Progenitor cell of endocrine pancreas (in vitro differentiated cells): ENCODE results near the gene MSI2. TPM values are rescaled to one million over a fixed set of nuclear protein-coding genes. Genes with fewer than 3 reads are reported as not detected.

Source experiments
- DNase-seq: peaks from one replicate; pipeline ENCODE4 v3.0.0; 2021; ENCODE audit warnings: low spot score; ENCODE audit not compliant: unreplicated experiment
- H3K27ac Mint-ChIP-seq: 2 replicates; pipeline ENCODE4 v1.8.0; 2021; ENCODE audit warnings: mild to moderate bottlenecking, moderate library complexity, mixed read lengths
- H3K27me3 Mint-ChIP-seq: 2 replicates; pipeline ENCODE4 v1.8.0; 2021; ENCODE audit warnings: mixed read lengths
- H3K36me3 Mint-ChIP-seq: 2 replicates; pipeline ENCODE4 v1.8.0; 2022; ENCODE audit warnings: mixed read lengths; ENCODE audit not compliant: insufficient read depth
- H3K4me1 Mint-ChIP-seq: 2 replicates; pipeline ENCODE4 v1.8.0; 2021; ENCODE audit warnings: low read depth, mixed read lengths
- H3K4me3 Mint-ChIP-seq: 2 replicates; pipeline ENCODE4 v1.8.0; 2021; ENCODE audit warnings: low read depth, mild to moderate bottlenecking, moderate library complexity, mixed read lengths
- H3K9me3 Mint-ChIP-seq: 2 replicates; pipeline ENCODE4 v1.8.0; 2021; ENCODE audit warnings: low read depth, mixed read lengths
- CTCF ChIP-seq: fragments of 200-600 bp; sonication (generic); IDR thresholded peaks from one replicate; pipeline ENCODE4 v1.5.0; 2021; ENCODE audit warnings: antibody characterized with exemption, mild to moderate bottlenecking; ENCODE audit not compliant: unreplicated experiment
- total RNA-seq: library from RNA; stranded (reverse); gene quantifications from 2 replicates; pipeline ENCODE4 v1.2.1, GENCODE V29; 2021

The MSI2 gene
- total RNA-seq, 1 donor from 2014 or later = 164 TPM

GRCh38 chr17:57543230-57543629, 286.9 kb downstream of the MSI2 start:
- Mint-ChIP-seq H3K9me3 (peaks cover 3% of the 10 kb centered on the region), H3K4me1 (peaks cover 68% of the 10 kb centered on the region), H3K4me3 (no peak overlapping the region), H3K27me3 (no peaks in the 10 kb centered on the region), H3K36me3 (peaks cover 4% of the 10 kb centered on the region), H3K27ac (no peak overlapping the region)
- no peak for TF ChIP-seq CTCF
- DNase-seq = no peak

- Mint-ChIP-seq H3K4me1 (peaks cover 63% of the 10 kb centered on the region), H3K27ac (peak overlapping the region; percentile 68), H3K27me3 (no peaks in the 10 kb centered on the region), H3K36me3 (peaks cover 4% of the 10 kb centered on the region), H3K9me3 (peaks cover 3% of the 10 kb centered on the region), H3K4me3 (no peak overlapping the region)
- DNase-seq = no peak
- no peak for TF ChIP-seq CTCF
Observed at GRCh38 chr17:57544401-57544800, 288.1 kb downstream of the MSI2 start.

GRCh38 chr17:57544834-57545463, 288.6 kb downstream of the MSI2 start:
- Mint-ChIP-seq H3K27me3 (no peaks in the 10 kb centered on the region), H3K4me1 (peaks cover 60% of the 10 kb centered on the region), H3K4me3 (no peak overlapping the region), H3K9me3 (peaks cover 3% of the 10 kb centered on the region), H3K36me3 (peaks cover 4% of the 10 kb centered on the region), H3K27ac (peak overlapping the region; percentile 76)
- DNase-seq = no peak
- no peak for TF ChIP-seq CTCF

- H3K27me3 Mint-ChIP-seq = no peaks in the 10 kb centered on the region
- H3K36me3 Mint-ChIP-seq = peaks cover 3% of the 10 kb centered on the region
- H3K4me3 Mint-ChIP-seq = peak overlapping the region; percentile 20
- peaks cover 3% of the 10 kb centered on the region for H3K9me3 Mint-ChIP-seq
- DNase-seq = no peak
- H3K4me1 Mint-ChIP-seq = peaks cover 61% of the 10 kb centered on the region
- peak overlapping the region; percentile 76 for H3K27ac Mint-ChIP-seq
- no peak for TF ChIP-seq CTCF
Observed at GRCh38 chr17:57545731-57546342, 289.5 kb downstream of the MSI2 start.

GRCh38 chr17:57548421-57549410, 292.4 kb downstream of the MSI2 start:
- H3K9me3 Mint-ChIP-seq = peaks cover 3% of the 10 kb centered on the region
- DNase-seq = no peak
- H3K27me3 Mint-ChIP-seq = no peaks in the 10 kb centered on the region
- no peak for TF ChIP-seq CTCF
- peak overlapping the region; percentile 28 for H3K4me3 Mint-ChIP-seq
- H3K36me3 Mint-ChIP-seq = no peaks in the 10 kb centered on the region
- peaks cover 53% of the 10 kb centered on the region for H3K4me1 Mint-ChIP-seq
- H3K27ac Mint-ChIP-seq = peak overlapping the region; percentile 82
